GM13977 (cell line): ENCODE data around the gene LRMDA.

Source experiments
- DNase-seq: peaks from one replicate; pipeline ENCODE4 v3.0.0; 2012; ENCODE audit warnings: low spot score
- in situ Hi-C: fragments of 300-500 bp; cut with MboI; formaldehyde crosslinking; loops from one replicate; pipeline ENCODE4 v1.12.0; 2022; ENCODE audit warnings: low sequenced_read_pairs, low pct_unique_long_range_greater_than_20kb, mixed read lengths, inconsistent platforms; ENCODE audit not compliant: unreplicated experiment
- TF ChIP-seq, protein P1 (sequence below): IDR thresholded peaks from 2 replicates; pipeline ENCODE4 v1.5.1; 2012; ENCODE audit warnings: mild to moderate bottlenecking, control low read depth; ENCODE audit not compliant: insufficient read depth; ENCODE audit errors: extremely low read depth, missing control alignments

Gene LRMDA

GRCh38 chr10:75487087-75487754 is 55.8 kb downstream of the LRMDA start:
- in situ Hi-C loops, result no loop called here
- DNase-seq, result no peak
- TF ChIP-seq, protein P1, sequence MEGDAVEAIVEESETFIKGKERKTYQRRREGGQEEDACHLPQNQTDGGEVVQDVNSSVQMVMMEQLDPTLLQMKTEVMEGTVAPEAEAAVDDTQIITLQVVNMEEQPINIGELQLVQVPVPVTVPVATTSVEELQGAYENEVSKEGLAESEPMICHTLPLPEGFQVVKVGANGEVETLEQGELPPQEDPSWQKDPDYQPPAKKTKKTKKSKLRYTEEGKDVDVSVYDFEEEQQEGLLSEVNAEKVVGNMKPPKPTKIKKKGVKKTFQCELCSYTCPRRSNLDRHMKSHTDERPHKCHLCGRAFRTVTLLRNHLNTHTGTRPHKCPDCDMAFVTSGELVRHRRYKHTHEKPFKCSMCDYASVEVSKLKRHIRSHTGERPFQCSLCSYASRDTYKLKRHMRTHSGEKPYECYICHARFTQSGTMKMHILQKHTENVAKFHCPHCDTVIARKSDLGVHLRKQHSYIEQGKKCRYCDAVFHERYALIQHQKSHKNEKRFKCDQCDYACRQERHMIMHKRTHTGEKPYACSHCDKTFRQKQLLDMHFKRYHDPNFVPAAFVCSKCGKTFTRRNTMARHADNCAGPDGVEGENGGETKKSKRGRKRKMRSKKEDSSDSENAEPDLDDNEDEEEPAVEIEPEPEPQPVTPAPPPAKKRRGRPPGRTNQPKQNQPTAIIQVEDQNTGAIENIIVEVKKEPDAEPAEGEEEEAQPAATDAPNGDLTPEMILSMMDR, result no peak

- TF ChIP-seq, protein P1, result no peak
- no peak for DNase-seq
- in situ Hi-C loops, result no loop called here
Observed at GRCh38 chr10:75487755-75488125, 56.3 kb downstream of the LRMDA start.

- TF ChIP-seq, protein P1, result no peak
- in situ Hi-C loops, result no loop called here
- no peak for DNase-seq
Observed at GRCh38 chr10:75492173-75492925, 60.9 kb downstream of the LRMDA start.

- TF ChIP-seq, protein P1, result no peak
- DNase-seq, result no peak
- in situ Hi-C loops, result no loop called here
Observed at GRCh38 chr10:75493464-75493863, 62.0 kb downstream of the LRMDA start.

- TF ChIP-seq, protein P1, result no peak
- in situ Hi-C loops, result no loop called here
- DNase-seq, result no peak
Observed at GRCh38 chr10:75495434-75496190, 64.2 kb downstream of the LRMDA start.

GRCh38 chr10:75496191-75496567 is 64.8 kb downstream of the LRMDA start:
- in situ Hi-C loops, result no loop called here
- TF ChIP-seq, protein P1, result no peak
- DNase-seq, result no peak
